D721Med (cell line): ENCODE results near the gene DNAH17.

Experiments
- DNase-seq: peaks from one replicate; pipeline ENCODE4 v3.0.0; 2011; ENCODE audit warnings: low spot score; ENCODE audit not compliant: insufficient read length
- FAIRE-seq: peaks from 2 replicates; lab custom pipeline; 2011; peaks lifted over from hg19 to GRCh38; lab: Jason Lieb, UNC
- CTCF ChIP-seq: IDR thresholded peaks from 2 replicates; pipeline ENCODE4 v1.5.1; 2012; ENCODE audit warnings: mild to moderate bottlenecking, control low read depth; ENCODE audit not compliant: insufficient read depth; ENCODE audit errors: missing control alignments

The DNAH17 gene

GRCh38 chr17:78558181-78558850 lies 18.9 kb downstream of the DNAH17 start:
- no peak for DNase-seq
- no peak for FAIRE-seq
- TF ChIP-seq CTCF, result no peak

GRCh38 chr17:78557598-78558039 lies 19.6 kb downstream of the DNAH17 start:
- no peak for FAIRE-seq
- no peak for DNase-seq
- TF ChIP-seq CTCF, result no peak

GRCh38 chr17:78556812-78557211 lies 20.4 kb downstream of the DNAH17 start:
- FAIRE-seq (no peak), DNase-seq (no peak)
- no peak for TF ChIP-seq CTCF

- DNase-seq, result no peak
- FAIRE-seq, result no peak
- no peak for TF ChIP-seq CTCF
These were observed 21.3 kb downstream of the DNAH17 start for GRCh38 chr17:78555746-78556401.

- FAIRE-seq (no peak), DNase-seq (no peak)
- no peak for TF ChIP-seq CTCF
These were observed 26.7 kb downstream of the DNAH17 start for GRCh38 chr17:78550464-78550863.

GRCh38 chr17:78548725-78549124 lies 28.5 kb downstream of the DNAH17 start:
- FAIRE-seq (no peak), DNase-seq (no peak)
- TF ChIP-seq CTCF, result no peak

- DNase-seq (no peak), FAIRE-seq (no peak)
- TF ChIP-seq CTCF, result no peak
These were observed 30.2 kb downstream of the DNAH17 start for GRCh38 chr17:78547035-78547434.
